NOMO-1 treated with dmso at 0.1 percent for 144 hours (cell line): ENCODE measurements around the gene HSPG2.
"Not testable (repeated sequence)": the region's sequence is repeated elsewhere in the genome, so short reads cannot be mapped to it uniquely, and the experiment has no call there.

Experiments
- DNase-seq: peaks from one replicate; lab custom pipeline; 2025; ENCODE audit not compliant: unreplicated experiment; lab: John Stamatoyannopoulos, UW

The HSPG2 gene

GRCh38 chr1:21935393-21935804 is 1.7 kb downstream of the HSPG2 start:
- no peak for DNase-seq

- no peak for DNase-seq
Observed at GRCh38 chr1:21933397-21934248, 3.5 kb downstream of the HSPG2 start.

- no peak for DNase-seq
Observed at GRCh38 chr1:21932127-21932526, 5.0 kb downstream of the HSPG2 start.

- no peak for DNase-seq
Observed at GRCh38 chr1:21931171-21932093, 5.7 kb downstream of the HSPG2 start.

GRCh38 chr1:21930629-21931170 is 6.4 kb downstream of the HSPG2 start:
- no peak for DNase-seq

GRCh38 chr1:21930080-21930571 is 7.0 kb downstream of the HSPG2 start:
- DNase-seq = no peak

GRCh38 chr1:21927533-21928237 is 9.4 kb downstream of the HSPG2 start:
- DNase-seq = no peak

- no peak for DNase-seq
Observed at GRCh38 chr1:21926814-21927532, 10.1 kb downstream of the HSPG2 start.

GRCh38 chr1:21926065-21926464 is 11.0 kb downstream of the HSPG2 start:
- DNase-seq = no peak

GRCh38 chr1:21925334-21925940 is 11.7 kb downstream of the HSPG2 start:
- no peak for DNase-seq

- peak; percentile 24 for DNase-seq
Observed at GRCh38 chr1:21924503-21925005, 12.6 kb downstream of the HSPG2 start.

- no peak for DNase-seq
Observed at GRCh38 chr1:21922090-21923013, 14.8 kb downstream of the HSPG2 start.

GRCh38 chr1:21921100-21921875 is 15.8 kb downstream of the HSPG2 start:
- no peak for DNase-seq

- DNase-seq = no peak
Observed at GRCh38 chr1:21919520-21919919, 17.6 kb downstream of the HSPG2 start.

GRCh38 chr1:21917239-21917631 is 19.9 kb downstream of the HSPG2 start:
- not testable (repeated sequence) for DNase-seq

- DNase-seq = no peak
Observed at GRCh38 chr1:21916447-21917238, 20.5 kb downstream of the HSPG2 start.
